ENCODE measurements around the gene MAVS. TPM values are rescaled to one million over a fixed set of nuclear protein-coding genes. Genes with fewer than 3 reads are reported as not detected.
"Not testable (repeated sequence)": the region's sequence is repeated elsewhere in the genome, so short reads cannot be mapped to it uniquely, and the experiment has no call there.

Gene MAVS
- total and polyA plus RNA-seq, 8 donors: 25.4 to 38.7 (median 32.1) TPM

DNA sequence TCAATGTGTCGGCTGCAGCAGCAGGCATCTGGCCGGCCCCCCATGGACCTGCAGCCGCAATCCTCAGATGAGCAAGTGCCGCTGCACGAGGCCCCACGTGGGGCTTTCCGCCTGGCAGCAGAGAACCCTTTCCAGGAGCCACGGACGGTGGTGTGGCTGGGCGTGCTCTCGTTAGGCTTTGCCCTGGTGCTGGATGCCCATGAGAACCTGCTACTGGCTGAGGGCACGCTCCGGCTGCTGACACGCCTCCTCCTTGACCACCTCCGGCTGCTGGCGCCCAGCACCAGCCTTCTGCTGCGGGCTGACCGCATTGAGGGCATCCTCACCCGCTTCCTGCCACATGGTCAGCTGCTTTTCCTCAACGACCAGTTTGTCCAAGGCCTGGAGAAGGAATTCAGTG lies 22.8 kb upstream of the MAVS start:
- no peaks in the 10 kb centered on the region for H3K27me3 ChIP-seq
- H3K4me3 ChIP-seq: no peak overlapping the region
- TF ChIP-seq, protein P1, sequence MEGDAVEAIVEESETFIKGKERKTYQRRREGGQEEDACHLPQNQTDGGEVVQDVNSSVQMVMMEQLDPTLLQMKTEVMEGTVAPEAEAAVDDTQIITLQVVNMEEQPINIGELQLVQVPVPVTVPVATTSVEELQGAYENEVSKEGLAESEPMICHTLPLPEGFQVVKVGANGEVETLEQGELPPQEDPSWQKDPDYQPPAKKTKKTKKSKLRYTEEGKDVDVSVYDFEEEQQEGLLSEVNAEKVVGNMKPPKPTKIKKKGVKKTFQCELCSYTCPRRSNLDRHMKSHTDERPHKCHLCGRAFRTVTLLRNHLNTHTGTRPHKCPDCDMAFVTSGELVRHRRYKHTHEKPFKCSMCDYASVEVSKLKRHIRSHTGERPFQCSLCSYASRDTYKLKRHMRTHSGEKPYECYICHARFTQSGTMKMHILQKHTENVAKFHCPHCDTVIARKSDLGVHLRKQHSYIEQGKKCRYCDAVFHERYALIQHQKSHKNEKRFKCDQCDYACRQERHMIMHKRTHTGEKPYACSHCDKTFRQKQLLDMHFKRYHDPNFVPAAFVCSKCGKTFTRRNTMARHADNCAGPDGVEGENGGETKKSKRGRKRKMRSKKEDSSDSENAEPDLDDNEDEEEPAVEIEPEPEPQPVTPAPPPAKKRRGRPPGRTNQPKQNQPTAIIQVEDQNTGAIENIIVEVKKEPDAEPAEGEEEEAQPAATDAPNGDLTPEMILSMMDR (IDR thresholded peaks at IDR 0.05): no peak
- no peaks in the 10 kb centered on the region for H3K9me3 ChIP-seq
- peak in 1 of 4 donors; percentile 73 for DNase-seq
- no peak overlapping the region for H3K27ac ChIP-seq
- no peak for ATAC-seq
- intact Hi-C loops (cut with DNase I): no loop called here
- peaks cover 0 to 46% of the 10 kb centered on the region in 2 donors for H3K36me3 ChIP-seq
- H3K4me1 ChIP-seq: peaks cover 6 to 16% of the 10 kb centered on the region in 2 donors

DNA sequence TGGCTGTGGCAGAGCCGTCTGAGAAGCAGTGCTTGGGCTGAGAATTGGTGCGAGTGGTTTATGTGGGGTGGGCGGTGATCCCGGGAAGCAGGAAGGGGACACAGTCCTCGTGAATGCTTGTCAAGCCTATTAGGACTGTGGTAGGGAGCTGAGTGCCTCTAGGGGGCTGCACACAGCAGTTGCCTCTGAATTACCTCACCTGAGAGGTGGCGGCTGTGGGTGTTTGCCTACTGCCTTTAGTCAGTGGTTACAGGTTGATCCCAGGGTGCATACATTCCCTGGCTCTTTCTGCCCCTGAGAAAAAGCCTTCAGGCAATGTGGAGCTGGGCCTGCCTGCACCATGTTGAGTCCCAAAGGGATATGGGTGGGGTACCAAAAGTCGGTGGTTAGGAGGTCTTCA lies 21.1 kb upstream of the MAVS start:
- DNase-seq: no peak
- no peak for ATAC-seq
- peaks cover 0 to 46% of the 10 kb centered on the region in 2 donors for H3K36me3 ChIP-seq
- H3K4me3 ChIP-seq: no peak overlapping the region
- H3K4me1 ChIP-seq: peaks cover 0 to 8% of the 10 kb centered on the region in 2 donors
- intact Hi-C loops (cut with DNase I): no loop called here
- H3K9me3 ChIP-seq: no peaks in the 10 kb centered on the region
- H3K27me3 ChIP-seq: no peaks in the 10 kb centered on the region
- H3K27ac ChIP-seq: no peak overlapping the region
- TF ChIP-seq, protein P1 (IDR thresholded peaks at IDR 0.05): no peak

DNA sequence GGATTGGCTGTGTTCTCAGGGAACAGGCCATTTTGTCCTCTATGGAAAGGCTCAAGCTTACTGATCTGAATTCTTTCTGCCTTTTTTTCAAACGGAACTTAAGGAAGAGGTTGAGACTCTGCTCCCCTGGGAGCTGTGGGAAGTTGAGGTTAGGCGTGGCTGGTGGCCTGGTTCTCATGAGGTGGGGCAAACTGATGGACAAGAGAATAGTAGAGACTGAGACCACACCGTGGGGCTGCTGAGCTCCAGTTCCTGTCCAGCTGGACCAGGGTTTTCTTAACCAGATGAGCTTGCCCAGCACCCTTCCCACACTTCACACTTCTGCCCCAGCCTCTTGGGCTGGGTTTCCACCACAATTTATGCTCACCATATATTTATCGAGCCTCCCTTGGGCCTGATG lies 20.2 kb upstream of the MAVS start:
- Histone ChIP-seq H3K36me3 (peaks cover 0 to 46% of the 10 kb centered on the region in 2 donors), H3K27ac (no peak overlapping the region), H3K4me1 (peaks cover 0 to 3% of the 10 kb centered on the region in 2 donors), H3K27me3 (no peaks in the 10 kb centered on the region), H3K4me3 (no peak overlapping the region), H3K9me3 (no peaks in the 10 kb centered on the region)
- no peak for DNase-seq
- intact Hi-C loops (cut with DNase I): no loop called here
- TF ChIP-seq, protein P1 (IDR thresholded peaks at IDR 0.05): no peak
- no peak for ATAC-seq

DNA sequence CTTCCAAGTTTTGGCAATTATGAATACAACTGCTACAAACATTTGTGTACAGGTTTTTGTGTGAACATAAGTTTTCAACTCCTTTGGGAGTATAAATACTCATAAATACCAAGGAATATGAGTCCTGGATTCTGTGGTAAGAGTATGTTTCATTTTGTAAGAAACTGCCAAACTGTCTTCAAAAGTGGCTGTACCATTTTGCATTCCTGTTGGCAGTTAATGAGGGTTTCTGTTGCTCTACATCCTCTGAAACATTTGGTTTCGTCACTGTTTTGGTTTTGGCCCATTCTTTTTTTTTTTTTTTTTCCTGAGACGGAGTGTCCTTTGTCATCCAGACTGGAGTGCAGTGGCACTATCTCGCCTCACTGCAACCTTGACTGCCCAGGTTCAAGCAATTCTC lies 17.8 kb upstream of the MAVS start:
- intact Hi-C loops (cut with DNase I): no loop called here
- H3K27me3 ChIP-seq: no peaks in the 10 kb centered on the region
- H3K4me1 ChIP-seq: no peaks in the 10 kb centered on the region
- no peak overlapping the region for H3K4me3 ChIP-seq
- H3K9me3 ChIP-seq: no peaks in the 10 kb centered on the region
- no peak overlapping the region for H3K27ac ChIP-seq
- ATAC-seq: no peak
- no peak for DNase-seq
- TF ChIP-seq, protein P1 (IDR thresholded peaks at IDR 0.05): no peak
- H3K36me3 ChIP-seq: peaks cover 0 to 29% of the 10 kb centered on the region in 2 donors

DNA sequence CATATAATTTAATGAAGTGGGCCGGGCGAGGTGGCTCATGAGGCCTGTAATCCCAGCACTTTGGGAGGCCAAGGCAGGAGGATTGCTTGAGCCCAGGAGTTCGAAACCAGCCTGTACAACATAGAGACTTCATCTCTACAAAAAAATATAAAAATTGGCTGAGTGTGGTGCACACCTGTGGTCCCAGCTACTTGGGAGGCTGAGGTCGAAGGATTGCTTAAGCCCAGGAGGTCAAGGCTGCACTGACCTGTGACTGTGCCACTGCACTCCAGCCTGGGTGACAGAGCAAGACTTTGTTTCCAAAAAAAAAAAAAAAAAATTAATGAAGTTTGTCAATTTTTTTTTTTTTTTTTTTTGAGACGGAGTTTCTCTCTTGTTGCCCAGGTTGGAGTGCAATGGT lies 16.7 kb upstream of the MAVS start:
- H3K4me3 ChIP-seq; H3K27ac ChIP-seq; H3K4me1 ChIP-seq; DNase-seq; H3K27me3 ChIP-seq; ATAC-seq; intact Hi-C loops (cut with DNase I); H3K9me3 ChIP-seq: not testable (repeated sequence)
- H3K36me3 ChIP-seq: peaks cover 0 to 18% of the 10 kb centered on the region in 2 donors

DNA sequence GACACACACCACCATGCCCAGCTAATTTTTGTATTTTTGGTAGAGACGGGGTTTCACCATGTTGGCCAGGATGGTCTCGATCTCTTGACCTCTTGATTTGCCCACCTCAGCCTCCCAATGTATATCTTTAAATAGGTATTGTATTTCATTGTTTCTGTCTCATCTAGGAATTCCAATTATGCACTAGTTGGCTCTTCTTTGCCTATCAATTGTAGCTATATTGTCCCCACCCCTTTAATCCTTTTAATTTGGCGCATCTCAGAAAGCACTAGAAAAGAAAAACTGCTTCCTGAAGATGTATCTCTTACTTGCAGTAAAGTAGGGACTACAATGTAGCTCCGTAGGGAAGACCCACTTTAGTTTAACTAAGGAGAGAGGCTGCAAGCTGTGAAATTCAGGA lies 10.5 kb upstream of the MAVS start:
- ATAC-seq (no peak), DNase-seq (no peak)
- no peak overlapping the region for H3K4me3 ChIP-seq
- H3K9me3 ChIP-seq: no peaks in the 10 kb centered on the region
- no peak overlapping the region for H3K27ac ChIP-seq
- H3K27me3 ChIP-seq: no peaks in the 10 kb centered on the region
- peaks cover 0 to 23% of the 10 kb centered on the region in 2 donors for H3K4me1 ChIP-seq
- TF ChIP-seq, protein P1 (IDR thresholded peaks at IDR 0.05): no peak
- no peaks in the 10 kb centered on the region for H3K36me3 ChIP-seq
- intact Hi-C loops (cut with DNase I): no loop called here

Data from left lung (tissue), 10 donors.